MG63 (cell line): ENCODE measurements around the gene ACAA2. TPM values are rescaled to one million over a fixed set of nuclear protein-coding genes. Genes with fewer than 3 reads are reported as not detected.
A peak's percentile ranks its signal among the peaks of the same experiment; 100 is the strongest.
"Not testable (repeated sequence)": the region's sequence is repeated elsewhere in the genome, so short reads cannot be mapped to it uniquely, and the experiment has no call there.

Experiments used
- DNase-seq: peaks from one replicate; pipeline ENCODE4 v3.0.0-alpha.2; 2020
- H3K27me3 ChIP-seq: fragments of 250-450 bp; sonication (Bioruptor Pico); 2 replicates; pipeline ENCODE4 v1.5.1; 2020; ENCODE audit warnings: mild to moderate bottlenecking, moderate library complexity
- H3K36me3 ChIP-seq: fragments of 250-450 bp; sonication (Bioruptor Pico); 2 replicates; pipeline ENCODE4 v1.5.1; 2020; ENCODE audit warnings: mild to moderate bottlenecking, moderate library complexity
- H3K4me3 ChIP-seq: fragments of 250-450 bp; sonication (Bioruptor Pico); 2 replicates; pipeline ENCODE4 v1.5.1; 2020; ENCODE audit warnings: mild to moderate bottlenecking, moderate library complexity
- H3K9me3 ChIP-seq: fragments of 250-450 bp; sonication (Bioruptor Pico); 2 replicates; pipeline ENCODE4 v1.5.1; 2020; ENCODE audit warnings: mild to moderate bottlenecking, moderate library complexity
- total RNA-seq: library from RNA; depleted of rRNA; stranded (reverse); fragments of >200 nt; shearing (Covaris generic); gene quantifications from 2 replicates; pipeline ENCODE4 v1.2.3, GENCODE V29; 2014; ENCODE audit warnings: low replicate concordance

The ACAA2 gene
- total RNA-seq, 1 experiment from 2014 or later: 109 TPM

- no peak for DNase-seq
- peaks cover 12% of the 10 kb centered on the region for H3K36me3 ChIP-seq
- H3K4me3 ChIP-seq: no peak overlapping the region
- H3K9me3 ChIP-seq: peaks cover 12% of the 10 kb centered on the region
- no peaks in the 10 kb centered on the region for H3K27me3 ChIP-seq
Measured at GRCh38 chr18:49832221-49832647, 18.9 kb upstream of the ACAA2 start.

GRCh38 chr18:49827996-49828395 lies 14.7 kb upstream of the ACAA2 start:
- no peak for DNase-seq
- H3K36me3 ChIP-seq: peaks cover 18% of the 10 kb centered on the region

GRCh38 chr18:49819823-49820671 lies 6.7 kb upstream of the ACAA2 start:
- no peak overlapping the region for H3K4me3 ChIP-seq
- DNase-seq: no peak

More at GRCh38 chr18:49827996-49828395, 14.7 kb upstream of the ACAA2 start:
- Histone ChIP-seq H3K9me3 (peaks cover 12% of the 10 kb centered on the region), H3K4me3 (no peak overlapping the region), H3K27me3 (no peaks in the 10 kb centered on the region)

GRCh38 chr18:49819071-49819662 lies 5.8 kb upstream of the ACAA2 start:
- Histone ChIP-seq H3K4me3 (no peak overlapping the region), H3K36me3 (no peaks in the 10 kb centered on the region; the same call in 1 of the 2 replicates), H3K27me3 (no peaks in the 10 kb centered on the region), H3K9me3 (no peaks in the 10 kb centered on the region)
- no peak for DNase-seq

More at GRCh38 chr18:49819823-49820671, 6.7 kb upstream of the ACAA2 start:
- H3K27me3 ChIP-seq: no peaks in the 10 kb centered on the region
- no peaks in the 10 kb centered on the region for H3K9me3 ChIP-seq
- H3K36me3 ChIP-seq: no peaks in the 10 kb centered on the region; the same call in none of the 2 replicates

- H3K9me3 ChIP-seq: no peaks in the 10 kb centered on the region
- no peaks in the 10 kb centered on the region; the same call in 1 of the 2 replicates for H3K36me3 ChIP-seq
- no peak overlapping the region for H3K4me3 ChIP-seq
- no peak for DNase-seq
- H3K27me3 ChIP-seq: no peaks in the 10 kb centered on the region
Measured at GRCh38 chr18:49817947-49818346, 4.6 kb upstream of the ACAA2 start.

GRCh38 chr18:49815927-49816326 lies 2.6 kb upstream of the ACAA2 start:
- no peak for DNase-seq
- Histone ChIP-seq H3K4me3 (no peak overlapping the region), H3K27me3 (no peaks in the 10 kb centered on the region), H3K36me3 (no peaks in the 10 kb centered on the region; the same call in 1 of the 2 replicates), H3K9me3 (no peaks in the 10 kb centered on the region)

- DNase-seq: peak; percentile 55
- Histone ChIP-seq H3K4me3 (peak overlapping the region; percentile 82), H3K27me3 (no peaks in the 10 kb centered on the region), H3K36me3 (no peaks in the 10 kb centered on the region; the same call in 1 of the 2 replicates), H3K9me3 (peaks cover 4% of the 10 kb centered on the region; the same call in 1 of the 2 replicates)
Measured at GRCh38 chr18:49814147-49814499, 790 bp upstream of the ACAA2 start.

- DNase-seq: peak; percentile 49
- Histone ChIP-seq H3K27me3 (no peaks in the 10 kb centered on the region), H3K36me3 (no peaks in the 10 kb centered on the region; the same call in 1 of the 2 replicates), H3K4me3 (peak overlapping the region; percentile 82), H3K9me3 (peaks cover 4% of the 10 kb centered on the region; the same call in 1 of the 2 replicates)
Measured at GRCh38 chr18:49813069-49813318, 339 bp downstream of the ACAA2 start.

- no peak for DNase-seq
- H3K27me3 ChIP-seq: no peaks in the 10 kb centered on the region
- H3K36me3 ChIP-seq: no peaks in the 10 kb centered on the region; the same call in 1 of the 2 replicates
- peaks cover 4% of the 10 kb centered on the region; the same call in 1 of the 2 replicates for H3K9me3 ChIP-seq
- H3K4me3 ChIP-seq: peak overlapping the region; percentile 82
Measured at GRCh38 chr18:49812286-49813068, 856 bp downstream of the ACAA2 start.

- no peaks in the 10 kb centered on the region for H3K27me3 ChIP-seq
- H3K4me3 ChIP-seq: peak overlapping the region; percentile 82
- no peaks in the 10 kb centered on the region for H3K36me3 ChIP-seq
- DNase-seq: no peak
- H3K9me3 ChIP-seq: peaks cover 4% of the 10 kb centered on the region; the same call in 1 of the 2 replicates
Measured at GRCh38 chr18:49811151-49811938, 2.0 kb downstream of the ACAA2 start.

- not testable (repeated sequence) for DNase-seq, H3K4me3 ChIP-seq, H3K36me3 ChIP-seq, H3K9me3 ChIP-seq, H3K27me3 ChIP-seq
Measured at GRCh38 chr18:49808553-49809191, 4.7 kb downstream of the ACAA2 start.

GRCh38 chr18:49804096-49804495 lies 9.2 kb downstream of the ACAA2 start:
- Histone ChIP-seq H3K36me3 (peaks cover 14% of the 10 kb centered on the region), H3K4me3 (no peak overlapping the region), H3K9me3 (no peaks in the 10 kb centered on the region; the same call in 1 of the 2 replicates), H3K27me3 (no peaks in the 10 kb centered on the region)
- no peak for DNase-seq

GRCh38 chr18:49802623-49803022 lies 10.7 kb downstream of the ACAA2 start:
- H3K9me3 ChIP-seq: no peaks in the 10 kb centered on the region; the same call in 1 of the 2 replicates
- H3K4me3 ChIP-seq: no peak overlapping the region
- no peak for DNase-seq
- H3K27me3 ChIP-seq: no peaks in the 10 kb centered on the region
- peaks cover 15% of the 10 kb centered on the region for H3K36me3 ChIP-seq

GRCh38 chr18:49800491-49800890 lies 12.8 kb downstream of the ACAA2 start:
- H3K36me3 ChIP-seq: peaks cover 28% of the 10 kb centered on the region
- H3K4me3 ChIP-seq, H3K27me3 ChIP-seq, H3K9me3 ChIP-seq, DNase-seq: not testable (repeated sequence)

- not testable (repeated sequence) for H3K9me3 ChIP-seq, H3K27me3 ChIP-seq, H3K4me3 ChIP-seq, DNase-seq
- H3K36me3 ChIP-seq: peaks cover 35% of the 10 kb centered on the region
Measured at GRCh38 chr18:49799806-49800205, 13.5 kb downstream of the ACAA2 start.

GRCh38 chr18:49798001-49798400 lies 15.3 kb downstream of the ACAA2 start:
- Histone ChIP-seq H3K27me3 (no peaks in the 10 kb centered on the region), H3K36me3 (peaks cover 53% of the 10 kb centered on the region), H3K4me3 (no peak overlapping the region), H3K9me3 (no peaks in the 10 kb centered on the region)
- no peak for DNase-seq
